Measurements from ENCODE around the gene CBX8. TPM values are rescaled to one million over a fixed set of nuclear protein-coding genes. Genes with fewer than 3 reads are reported as not detected.

The CBX8 gene
- total RNA-seq, 4 donors from 2014 or later, result 0.84 to 4.2 (median 0.87) TPM; not detected in 1

DNA sequence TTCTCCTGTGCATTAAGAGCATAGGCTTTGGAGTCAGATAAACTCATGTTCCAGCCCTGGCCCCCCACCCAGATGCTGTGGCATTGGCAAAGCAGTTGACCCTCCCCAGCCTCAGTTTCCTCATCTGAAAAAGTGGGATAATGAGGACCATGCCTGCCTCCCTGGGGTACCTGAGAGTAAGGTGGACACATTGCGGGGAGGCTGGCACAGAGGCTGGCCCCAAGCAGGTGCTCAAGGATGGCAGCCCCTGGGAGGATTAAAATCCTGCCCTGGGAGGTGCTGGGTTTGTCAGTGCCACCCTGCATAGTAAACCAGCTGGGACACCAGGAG lies 54.3 kb downstream of the CBX8 start:
- TF ChIP-seq, protein P1, sequence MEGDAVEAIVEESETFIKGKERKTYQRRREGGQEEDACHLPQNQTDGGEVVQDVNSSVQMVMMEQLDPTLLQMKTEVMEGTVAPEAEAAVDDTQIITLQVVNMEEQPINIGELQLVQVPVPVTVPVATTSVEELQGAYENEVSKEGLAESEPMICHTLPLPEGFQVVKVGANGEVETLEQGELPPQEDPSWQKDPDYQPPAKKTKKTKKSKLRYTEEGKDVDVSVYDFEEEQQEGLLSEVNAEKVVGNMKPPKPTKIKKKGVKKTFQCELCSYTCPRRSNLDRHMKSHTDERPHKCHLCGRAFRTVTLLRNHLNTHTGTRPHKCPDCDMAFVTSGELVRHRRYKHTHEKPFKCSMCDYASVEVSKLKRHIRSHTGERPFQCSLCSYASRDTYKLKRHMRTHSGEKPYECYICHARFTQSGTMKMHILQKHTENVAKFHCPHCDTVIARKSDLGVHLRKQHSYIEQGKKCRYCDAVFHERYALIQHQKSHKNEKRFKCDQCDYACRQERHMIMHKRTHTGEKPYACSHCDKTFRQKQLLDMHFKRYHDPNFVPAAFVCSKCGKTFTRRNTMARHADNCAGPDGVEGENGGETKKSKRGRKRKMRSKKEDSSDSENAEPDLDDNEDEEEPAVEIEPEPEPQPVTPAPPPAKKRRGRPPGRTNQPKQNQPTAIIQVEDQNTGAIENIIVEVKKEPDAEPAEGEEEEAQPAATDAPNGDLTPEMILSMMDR (IDR thresholded peaks at IDR 0.05), result no peak
- TF ChIP-seq POLR2A (IDR thresholded peaks at IDR 0.05), result no peak
- TF ChIP-seq EP300 (IDR thresholded peaks at IDR 0.05), result no peak
- Histone ChIP-seq H3K4me3 (no peak overlapping the region), H3K9me3 (no peaks in the 10 kb centered on the region), H3K27me3 (peaks cover 0 to 72% of the 10 kb centered on the region in 2 donors), H3K27ac (no peak overlapping the region), H3K4me1 (peaks cover 0 to 25% (median 7%) of the 10 kb centered on the region in 4 donors), H3K36me3 (no peaks in the 10 kb centered on the region)
- no peak for DNase-seq (ENCODE audit: low spot score in 2 of 2)
- WGBS, 2 donors, result 100% methylated on average over 1 of the region's 1 CpG; no CpG with 5 or more reads in 1 of the 2 donors

Other genes starting within 250 kb of the CBX8 start
- gene RBFOX3, start 186.0 kb downstream of the CBX8 start, total RNA-seq, result not detected
- gene ENPP7, start 66.1 kb downstream of the CBX8 start, total RNA-seq, result not detected
- 1 to 10 TPM; 2.4 to 5.9 (median 4.5) TPM for gene CBX2, start 18.9 kb downstream of the CBX8 start, total RNA-seq
- gene CBX4, start 42.4 kb upstream of the CBX8 start, total RNA-seq, result 10 to 100 TPM; 11.6 to 15.3 (median 14.4) TPM
- 10 to 100 TPM; 48.3 to 68.4 (median 58.1) TPM for gene TBC1D16, start 238.8 kb upstream of the CBX8 start, total RNA-seq
- 10 to 100 TPM in 3 of 4 donors, 1 to 10 TPM in 1; 7.1 to 13.8 (median 12.0) TPM for gene CCDC40, start 239.6 kb upstream of the CBX8 start, total RNA-seq